GDM1 (cell line): ENCODE data around the gene HMMR.
"Not testable (repeated sequence)": the region's sequence is repeated elsewhere in the genome, so short reads cannot be mapped to it uniquely, and the experiment has no call there.

Experiments
- DNase-seq: peaks from one replicate; lab custom pipeline; 2025; lab: John Stamatoyannopoulos, UW

HMMR gene

GRCh38 chr5:163460562-163461171 is at the start of gene HMMR:
TSS of gene HMMR (plus strand) at chr5:163460632. CDS start at chr5:163460693, 61 bp downstream.
- no peak for DNase-seq

- DNase-seq: not testable (repeated sequence)
Measured at GRCh38 chr5:163415673-163416072, 44.8 kb upstream of the HMMR start.

- DNase-seq: no peak
Measured at GRCh38 chr5:163424836-163425235, 35.6 kb upstream of the HMMR start.

GRCh38 chr5:163426128-163426527 is 34.3 kb upstream of the HMMR start:
- DNase-seq: peak; percentile 51

- no peak for DNase-seq
Measured at GRCh38 chr5:163432544-163432943, 27.9 kb upstream of the HMMR start.

GRCh38 chr5:163433271-163433670 is 27.2 kb upstream of the HMMR start:
- DNase-seq: no peak

- DNase-seq: no peak
Measured at GRCh38 chr5:163434401-163434866, 26.0 kb upstream of the HMMR start.

GRCh38 chr5:163436515-163436914 is 23.9 kb upstream of the HMMR start:
- DNase-seq: no peak

- DNase-seq: no peak
Measured at GRCh38 chr5:163437011-163437308, 23.5 kb upstream of the HMMR start.

- peak; percentile 93 for DNase-seq
Measured at GRCh38 chr5:163437309-163438182, 22.9 kb upstream of the HMMR start, which contains the start of gene CCNG1. TSS of gene CCNG1 (plus strand) at chr5:163437595. CDS start at chr5:163439257, 1,662 bp downstream.

- DNase-seq: peak; percentile 38
Measured at GRCh38 chr5:163439092-163439425, 21.4 kb upstream of the HMMR start.

- DNase-seq: no peak
Measured at GRCh38 chr5:163440954-163441353, 19.5 kb upstream of the HMMR start.

GRCh38 chr5:163444526-163444925 is 15.9 kb upstream of the HMMR start:
- no peak for DNase-seq

- no peak for DNase-seq
Measured at GRCh38 chr5:163445345-163445744, 15.1 kb upstream of the HMMR start.

GRCh38 chr5:163447191-163447590 is 13.2 kb upstream of the HMMR start:
- DNase-seq: no peak

GRCh38 chr5:163447875-163448274 is 12.6 kb upstream of the HMMR start:
- DNase-seq: no peak

GRCh38 chr5:163448491-163448890 is 11.9 kb upstream of the HMMR start:
- DNase-seq: no peak

- DNase-seq: no peak
Measured at GRCh38 chr5:163451489-163451888, 8.9 kb upstream of the HMMR start.

GRCh38 chr5:163453705-163454104 is 6.7 kb upstream of the HMMR start:
- no peak for DNase-seq

- not testable (repeated sequence) for DNase-seq
Measured at GRCh38 chr5:163455406-163455805, 5.0 kb upstream of the HMMR start.

GRCh38 chr5:163456029-163456589 is 4.3 kb upstream of the HMMR start:
- DNase-seq: no peak

- no peak for DNase-seq
Measured at GRCh38 chr5:163456840-163457239, 3.6 kb upstream of the HMMR start.

GRCh38 chr5:163458778-163459385 is 1.6 kb upstream of the HMMR start:
- no peak for DNase-seq
